HG03439 (cell line): Measurements from ENCODE around the gene ATG2B.

Source experiments
- ATAC-seq: cut with Tn5 transposase; IDR thresholded peaks from one replicate; pipeline ENCODE4 v1.9.1; 2021; ENCODE audit warnings: mild to moderate bottlenecking, moderate library complexity; ENCODE audit not compliant: unreplicated experiment

Gene ATG2B

GRCh38 chr14:96274122-96274521, 89.0 kb downstream of the ATG2B start:
- ATAC-seq, result no peak

- ATAC-seq, result no peak
These were observed 89.5 kb downstream of the ATG2B start for GRCh38 chr14:96273629-96274028.

GRCh38 chr14:96272777-96273473, 90.2 kb downstream of the ATG2B start:
- no peak for ATAC-seq

- no peak for ATAC-seq
These were observed 91.7 kb downstream of the ATG2B start for GRCh38 chr14:96271421-96271762.

- ATAC-seq, result no peak
These were observed 92.3 kb downstream of the ATG2B start for GRCh38 chr14:96270565-96271420.

- no peak for ATAC-seq
These were observed 93.8 kb downstream of the ATG2B start for GRCh38 chr14:96269359-96269710.

- ATAC-seq, result no peak
These were observed 94.4 kb downstream of the ATG2B start for GRCh38 chr14:96268431-96269358.

GRCh38 chr14:96267916-96268315, 95.2 kb downstream of the ATG2B start:
- ATAC-seq, result no peak

- ATAC-seq, result no peak
These were observed 95.8 kb downstream of the ATG2B start for GRCh38 chr14:96267336-96267735.

GRCh38 chr14:96265383-96266095, 97.6 kb downstream of the ATG2B start:
- no peak for ATAC-seq

- no peak for ATAC-seq
These were observed 98.3 kb downstream of the ATG2B start for GRCh38 chr14:96264853-96265252.

GRCh38 chr14:96264200-96264553, 99.0 kb downstream of the ATG2B start:
- ATAC-seq, result no peak

- no peak for ATAC-seq
These were observed 99.6 kb downstream of the ATG2B start for GRCh38 chr14:96263347-96264199.

GRCh38 chr14:96261772-96262655, 101.1 kb downstream of the ATG2B start:
- ATAC-seq, result no peak

GRCh38 chr14:96261053-96261452, 102.1 kb downstream of the ATG2B start:
- no peak for ATAC-seq

- no peak for ATAC-seq
These were observed 102.8 kb downstream of the ATG2B start for GRCh38 chr14:96260341-96260821.

- no peak for ATAC-seq
These were observed 105.2 kb downstream of the ATG2B start for GRCh38 chr14:96257900-96258299.

GRCh38 chr14:96257056-96257455, 106.1 kb downstream of the ATG2B start:
- ATAC-seq, result no peak

- ATAC-seq, result no peak
These were observed 106.7 kb downstream of the ATG2B start for GRCh38 chr14:96256407-96256806.
